ENCODE measurements around the gene SRSF4. TPM values are rescaled to one million over a fixed set of nuclear protein-coding genes. Genes with fewer than 3 reads are reported as not detected.
"Not testable (repeated sequence)": the region's sequence is repeated elsewhere in the genome, so short reads cannot be mapped to it uniquely, and the experiment has no call there.

SRSF4 gene
- total RNA-seq, 1 donor from 2014 or later: 50.9 TPM

DNA sequence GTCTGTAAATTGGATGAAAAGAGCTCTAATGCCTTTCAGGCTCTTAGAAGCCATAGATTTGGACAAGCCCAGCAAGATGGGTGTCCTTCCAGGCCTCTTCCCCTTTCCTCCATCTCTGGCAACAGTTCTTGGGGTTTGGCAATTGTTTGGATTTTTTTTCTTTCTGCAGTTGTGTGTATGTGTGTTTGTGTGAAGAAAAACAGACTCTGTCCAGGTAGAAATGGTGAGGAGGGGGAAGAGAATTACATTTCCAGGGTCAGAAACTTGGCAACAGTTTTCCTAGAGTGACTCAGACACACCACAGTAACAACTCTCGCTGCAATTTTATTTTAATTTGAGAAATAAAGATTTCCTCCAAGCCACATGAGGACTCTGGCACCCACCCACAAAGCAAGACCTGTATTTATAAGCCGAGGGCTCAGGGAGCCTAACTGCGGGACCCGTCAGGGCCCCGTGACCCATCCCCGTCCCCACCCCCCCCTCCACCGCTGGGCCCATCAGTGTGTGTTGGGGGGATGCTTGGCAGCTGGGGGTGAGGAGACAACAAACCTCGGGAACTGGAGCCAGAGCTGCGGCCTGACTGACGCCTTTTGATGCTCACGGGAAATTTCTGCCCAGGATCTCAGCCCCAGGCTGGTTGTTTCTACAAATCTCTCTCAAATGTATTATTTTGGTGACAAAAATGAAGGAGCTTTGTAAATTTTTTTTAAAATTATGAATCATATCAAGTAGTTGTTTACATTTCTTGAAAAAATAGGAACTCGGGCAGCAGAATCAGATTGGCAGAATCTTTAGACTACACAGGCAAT, 62.4 kb downstream of the SRSF4 start:
- intact Hi-C loops (cut with DNase I): no loop called here
- ATAC-seq (ENCODE audit: poor library complexity) (no peak), DNase-seq (no peak)

DNA sequence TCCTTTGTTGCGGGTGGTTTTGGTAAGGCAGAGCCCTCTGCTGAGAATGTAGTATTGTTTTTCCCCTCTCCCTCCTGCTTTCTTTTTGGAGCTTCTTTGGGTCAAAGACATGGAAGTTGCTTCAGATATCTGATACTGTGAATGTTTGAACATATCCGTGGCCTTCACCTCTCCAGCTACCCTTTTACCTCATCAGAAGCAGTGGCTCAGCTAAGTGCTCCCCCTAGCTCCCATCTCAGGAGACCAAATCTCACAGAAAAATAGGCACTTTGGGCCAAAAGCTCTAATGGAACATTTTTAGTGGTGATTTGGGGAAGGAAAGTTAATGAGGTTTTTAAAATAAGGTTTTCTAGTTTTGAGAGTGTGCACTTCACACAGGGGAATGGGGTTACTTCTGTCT, 64.3 kb downstream of the SRSF4 start:
- intact Hi-C loops (cut with DNase I): no loop called here
- no peak for ATAC-seq (ENCODE audit: poor library complexity)
- no peak for DNase-seq

GRCh38 chr1:29114654-29115053, 67.0 kb downstream of the SRSF4 start:
- no peak for DNase-seq
- intact Hi-C loops (cut with DNase I): no loop called here
- no peak for ATAC-seq (ENCODE audit: poor library complexity)

- DNase-seq: no peak
- intact Hi-C loops (cut with DNase I): no loop called here
Observed at GRCh38 chr1:29113413-29114117, 68.1 kb downstream of the SRSF4 start.

DNA sequence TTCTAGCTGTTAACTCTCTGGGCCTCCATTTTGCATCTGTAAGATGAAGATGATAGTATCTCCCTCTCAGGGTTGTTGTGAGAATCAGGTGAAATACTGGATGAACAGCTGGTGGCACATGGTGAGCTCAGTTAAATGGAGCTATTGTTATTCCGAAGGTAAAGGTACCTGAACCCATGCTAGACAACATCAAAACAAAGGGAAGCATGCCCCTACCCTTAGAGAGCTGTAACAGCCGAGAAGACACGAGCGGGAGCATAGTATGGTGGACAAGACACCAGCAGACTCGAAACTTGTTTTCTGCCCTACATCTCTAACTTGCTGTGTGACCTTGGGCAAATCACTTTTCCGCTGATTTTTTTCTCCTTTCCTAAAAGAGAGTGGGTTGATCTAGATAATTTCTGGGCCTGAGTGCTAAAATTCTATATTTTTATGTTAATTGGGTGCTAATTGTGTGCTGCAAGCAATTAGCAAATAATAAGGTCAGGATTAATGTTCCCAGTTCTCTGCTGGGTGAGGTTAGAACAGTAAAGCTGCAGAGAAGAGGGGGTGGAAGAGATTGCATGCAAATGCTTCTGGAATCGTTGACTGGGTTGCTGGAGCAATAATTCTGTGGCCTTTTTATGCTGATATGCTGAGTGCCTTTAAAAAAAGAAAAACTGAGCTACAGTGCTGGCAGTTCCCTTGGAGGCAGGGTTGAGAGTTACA, 68.8 kb downstream of the SRSF4 start:
- DNase-seq (no peak), ATAC-seq (ENCODE audit: poor library complexity) (no peak)
- intact Hi-C loops (cut with DNase I): no loop called here

More at GRCh38 chr1:29113413-29114117, 68.1 kb downstream of the SRSF4 start:
- no peak for ATAC-seq (ENCODE audit: poor library complexity)

DNA sequence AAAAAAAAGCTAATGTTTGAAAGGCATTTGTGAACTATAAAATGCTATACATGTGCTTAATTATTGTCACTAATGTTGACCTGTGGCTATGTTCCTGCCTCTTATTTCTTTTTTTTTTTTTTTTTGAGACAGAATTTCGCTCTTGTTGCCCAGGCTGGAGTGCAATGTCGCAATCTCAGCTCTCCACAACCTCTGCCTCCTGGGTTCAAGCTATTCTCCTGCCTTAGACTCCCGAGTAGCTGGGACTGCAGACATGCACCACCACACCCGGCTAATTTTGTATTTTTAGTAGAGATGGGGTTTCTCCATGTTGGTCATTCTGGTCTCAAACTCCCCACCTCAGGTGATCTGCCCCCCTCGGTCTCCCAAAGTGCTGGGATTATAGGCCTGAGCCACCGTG, 73.7 kb downstream of the SRSF4 start:
- intact Hi-C loops (cut with DNase I); ATAC-seq (ENCODE audit: poor library complexity); DNase-seq: not testable (repeated sequence)

- intact Hi-C loops (cut with DNase I): no loop called here
- ATAC-seq (ENCODE audit: poor library complexity) (no peak), DNase-seq (no peak)
Observed at GRCh38 chr1:29105822-29106221, 75.9 kb downstream of the SRSF4 start.

GRCh38 chr1:29100487-29100886, 81.2 kb downstream of the SRSF4 start:
- intact Hi-C loops (cut with DNase I): no loop called here
- ATAC-seq (ENCODE audit: poor library complexity) (no peak), DNase-seq (no peak)

DNA sequence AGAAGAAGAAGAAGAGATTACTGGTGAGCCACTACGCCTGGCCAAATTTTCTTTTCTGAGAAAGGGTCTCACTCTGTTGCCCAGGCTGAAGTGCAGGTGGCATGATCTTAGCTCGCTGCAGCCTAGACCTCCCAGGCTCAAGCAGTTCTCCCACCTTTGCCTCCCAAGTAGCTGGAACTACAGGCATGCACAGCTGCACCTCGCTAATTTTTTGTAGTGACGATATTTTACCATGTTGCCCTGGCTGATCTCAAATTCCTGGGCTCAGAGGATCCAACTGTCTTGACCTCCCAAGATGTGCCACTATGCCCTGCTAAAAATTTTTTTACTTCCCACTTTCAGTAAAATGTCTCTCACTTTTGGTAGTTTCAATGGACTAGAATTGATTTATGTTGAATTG, 82.4 kb downstream of the SRSF4 start:
- ATAC-seq (ENCODE audit: poor library complexity) (no peak), DNase-seq (no peak)
- intact Hi-C loops (cut with DNase I): no loop called here

Other genes starting within 250 kb of the SRSF4 start
- gene TMEM200B, start 58.0 kb downstream of the SRSF4 start, total RNA-seq: 2.3 TPM
- gene MECR, start 49.0 kb upstream of the SRSF4 start, total RNA-seq: 33.1 TPM
- gene PTPRU, start 54.6 kb upstream of the SRSF4 start, total RNA-seq: 22.1 TPM

All from Right ventricle myocardium superior (tissue), 1 donor.